GM10248 (cell line): ENCODE results near the gene TAF3.

ENCODE experiments used
- CTCF ChIA-PET: fragments of 300-600 bp; sonication (Branson Sonifier 250); formaldehyde crosslinking; extraction: SDS; loops from one replicate; lab custom pipeline; 2021; ENCODE audit warnings: antibody characterized with exemption; lab: Yijun Ruan, JAX
- POLR2A ChIA-PET: fragments of 350-650 bp; sonication (Branson Sonifier 250); formaldehyde crosslinking; extraction: SDS; loops from one replicate; lab custom pipeline; 2020; ENCODE audit warnings: antibody characterized with exemption; lab: Yijun Ruan, JAX
- DNase-seq: peaks from one replicate; pipeline ENCODE4 v3.0.0; 2012; ENCODE audit errors: extremely low spot score
- TF ChIP-seq, protein P1 (sequence below): IDR thresholded peaks from 2 replicates; pipeline ENCODE4 v1.5.1; 2012; ENCODE audit warnings: mild to moderate bottlenecking, low read depth; ENCODE audit errors: extremely low read depth, missing control alignments, control extremely low read depth

The TAF3 gene

DNA sequence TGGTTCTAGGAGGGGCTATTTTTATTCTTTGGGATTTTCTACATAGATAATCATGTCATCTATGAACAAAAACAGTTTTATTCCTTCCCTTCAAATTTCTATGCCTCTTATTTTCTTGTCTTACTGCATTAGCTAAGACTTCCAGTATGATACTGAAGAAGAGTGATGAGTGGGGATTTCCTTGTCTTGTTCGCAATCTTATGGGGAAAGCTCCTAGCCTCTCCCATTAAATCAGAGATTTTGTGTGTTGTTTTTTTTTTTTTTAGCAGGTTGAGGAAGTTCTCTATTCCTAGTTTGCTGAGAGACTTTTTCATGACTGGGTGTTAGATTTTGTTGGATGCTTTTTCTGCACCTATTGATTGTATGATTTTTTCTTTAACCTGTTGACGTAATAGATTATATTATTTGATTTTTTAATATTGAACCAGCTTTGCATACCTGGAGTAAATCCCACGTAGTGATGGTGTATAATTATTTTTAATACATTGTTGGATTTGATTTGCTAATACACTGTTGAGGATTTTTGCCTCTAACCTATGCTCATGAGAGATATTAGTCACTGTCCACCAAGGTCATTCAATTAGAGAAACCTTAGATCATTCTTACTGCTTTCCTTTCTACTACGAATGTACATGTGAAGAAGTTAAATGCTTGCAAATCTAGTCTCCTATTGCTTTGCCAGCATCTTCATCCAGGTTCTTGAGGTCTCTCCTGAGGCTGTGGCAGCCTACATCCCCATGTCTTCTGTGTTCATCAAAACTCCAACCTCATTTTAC is 23.9 kb upstream of the TAF3 start:
- no peak for DNase-seq
- TF ChIP-seq, protein P1, sequence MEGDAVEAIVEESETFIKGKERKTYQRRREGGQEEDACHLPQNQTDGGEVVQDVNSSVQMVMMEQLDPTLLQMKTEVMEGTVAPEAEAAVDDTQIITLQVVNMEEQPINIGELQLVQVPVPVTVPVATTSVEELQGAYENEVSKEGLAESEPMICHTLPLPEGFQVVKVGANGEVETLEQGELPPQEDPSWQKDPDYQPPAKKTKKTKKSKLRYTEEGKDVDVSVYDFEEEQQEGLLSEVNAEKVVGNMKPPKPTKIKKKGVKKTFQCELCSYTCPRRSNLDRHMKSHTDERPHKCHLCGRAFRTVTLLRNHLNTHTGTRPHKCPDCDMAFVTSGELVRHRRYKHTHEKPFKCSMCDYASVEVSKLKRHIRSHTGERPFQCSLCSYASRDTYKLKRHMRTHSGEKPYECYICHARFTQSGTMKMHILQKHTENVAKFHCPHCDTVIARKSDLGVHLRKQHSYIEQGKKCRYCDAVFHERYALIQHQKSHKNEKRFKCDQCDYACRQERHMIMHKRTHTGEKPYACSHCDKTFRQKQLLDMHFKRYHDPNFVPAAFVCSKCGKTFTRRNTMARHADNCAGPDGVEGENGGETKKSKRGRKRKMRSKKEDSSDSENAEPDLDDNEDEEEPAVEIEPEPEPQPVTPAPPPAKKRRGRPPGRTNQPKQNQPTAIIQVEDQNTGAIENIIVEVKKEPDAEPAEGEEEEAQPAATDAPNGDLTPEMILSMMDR = no peak
- CTCF ChIA-PET = interaction anchor here (0.7 kb wide), 1 partner anchor 15 kb away, joined by 3 read pairs; no protein-coding TSS in a partner anchor
- POLR2A ChIA-PET = no interaction called here

DNA sequence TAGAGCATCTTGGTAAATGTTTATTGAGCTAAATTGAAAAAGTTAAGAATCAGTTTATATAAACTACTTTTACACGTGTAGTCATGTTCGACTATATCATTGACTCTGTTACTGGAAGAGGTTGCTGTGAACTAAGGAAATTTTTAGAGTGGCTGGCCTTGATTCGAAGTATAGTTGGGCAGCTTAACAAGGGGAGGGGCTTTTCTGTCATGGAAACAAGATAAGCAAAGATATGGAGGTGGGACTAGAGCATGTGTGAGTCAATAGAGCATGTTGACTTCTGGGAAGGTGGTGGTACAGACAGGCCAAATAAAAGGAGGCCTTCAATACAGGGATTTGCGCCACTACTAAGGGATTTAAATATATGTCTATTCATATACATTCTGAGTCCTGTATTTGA is 22.7 kb upstream of the TAF3 start:
- TF ChIP-seq, protein P1 = no peak
- DNase-seq = no peak
- ChIA-PET POLR2A (no interaction called here), CTCF (interaction anchor here (2.1 kb wide), 1 partner anchor 10 kb away, joined by 7 read pairs; no protein-coding TSS in a partner anchor)

DNA sequence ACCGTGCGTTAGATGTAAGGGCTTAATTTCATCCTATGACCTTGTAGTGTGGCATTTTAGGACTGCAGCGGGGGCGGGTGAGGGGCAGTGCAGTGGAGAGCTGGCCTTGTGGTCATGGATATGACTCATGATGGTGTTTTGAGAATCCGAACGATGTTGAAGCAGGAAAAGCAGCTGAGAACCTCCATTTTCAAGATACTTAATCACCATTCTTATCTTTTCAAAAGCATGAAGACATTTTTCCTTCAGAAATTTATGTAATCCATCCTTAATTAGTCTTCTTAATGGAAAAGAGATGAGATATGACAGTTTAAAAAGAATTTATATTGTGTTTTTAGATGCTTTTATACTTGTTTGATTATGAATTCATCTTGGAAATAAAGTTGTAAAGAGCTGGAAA is 20.7 kb upstream of the TAF3 start:
- ChIA-PET POLR2A (interaction anchor here (1.2 kb wide), 1 partner anchor 11 kb away, joined by 4 read pairs; no protein-coding TSS in a partner anchor), CTCF (interaction anchor here (1.2 to 3.5 kb wide), 2 partner anchors 16 to 19 kb away, joined by 3 to 11 read pairs; no protein-coding TSS in a partner anchor)

DNA sequence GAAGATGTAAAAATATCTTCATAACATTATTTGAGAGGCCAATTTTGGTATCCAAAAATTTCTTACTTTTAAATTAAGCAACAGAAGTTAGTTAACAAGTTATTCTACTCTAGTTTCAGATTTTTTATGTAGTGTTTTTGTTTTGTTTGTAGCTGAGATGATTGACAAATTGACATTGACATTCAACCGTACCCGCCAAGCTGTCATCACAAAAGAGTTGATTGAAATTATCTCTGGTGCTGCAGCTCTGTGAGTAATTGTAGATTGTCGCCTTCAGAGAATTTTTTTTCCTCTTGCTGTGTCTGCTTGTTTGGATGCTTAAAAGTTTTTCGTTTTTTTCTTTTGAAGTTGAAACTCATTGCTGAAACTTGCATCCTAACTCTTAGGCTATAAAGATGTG is 15.7 kb upstream of the TAF3 start:
- CTCF ChIA-PET = no interaction called here
- DNase-seq = no peak
- POLR2A ChIA-PET = no interaction called here
- TF ChIP-seq, protein P1 = no peak

More for the DNA sequence above, 20.7 kb upstream of the TAF3 start:
- TF ChIP-seq, protein P1 = no peak
- no peak for DNase-seq

DNA sequence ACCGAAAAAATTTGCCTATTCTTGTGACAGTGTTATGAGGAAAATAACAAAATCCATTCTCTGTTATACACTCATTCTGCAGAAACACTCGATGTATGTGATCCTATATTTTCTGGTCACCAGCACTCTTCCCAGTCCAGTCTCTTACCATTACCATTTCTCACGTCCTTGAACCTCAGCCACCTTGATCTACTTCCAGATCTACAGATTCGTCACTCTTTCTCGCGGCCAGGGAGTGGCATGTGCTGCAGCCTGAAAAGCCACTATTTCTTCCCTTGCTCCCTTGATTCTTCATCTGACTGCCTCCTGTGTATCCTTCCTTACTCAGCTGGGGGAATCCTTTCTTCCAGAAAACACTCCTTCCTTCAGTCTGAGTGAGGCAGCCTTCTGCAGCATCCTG is 14.1 kb upstream of the TAF3 start:
- CTCF ChIA-PET = interaction anchor here (0.6 to 2.1 kb wide), 2 partner anchors 12 to 288 kb away, joined by 3 to 6 read pairs; no protein-coding TSS in a partner anchor
- POLR2A ChIA-PET = no interaction called here
- TF ChIP-seq, protein P1 = no peak
- no peak for DNase-seq

DNA sequence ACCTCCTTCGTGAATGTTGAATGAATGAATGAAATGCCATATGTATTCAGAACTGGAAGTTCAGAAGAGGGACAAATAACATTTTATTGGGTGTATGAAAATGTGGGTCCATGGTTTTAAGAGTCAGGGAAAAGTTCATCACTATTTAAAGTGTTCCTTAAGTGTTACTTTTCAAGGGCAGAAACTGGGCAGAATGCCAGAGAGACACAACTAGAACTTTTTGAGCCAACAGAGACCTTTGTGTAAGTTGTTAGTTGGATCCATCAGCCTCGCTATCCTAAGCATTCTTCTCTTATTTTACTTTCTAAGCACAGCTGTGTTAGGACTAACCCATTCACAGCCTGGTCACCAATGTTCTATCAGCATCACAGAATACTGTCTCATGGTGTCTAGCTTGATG is 13.6 kb upstream of the TAF3 start:
- CTCF ChIA-PET = interaction anchor here (2.1 to 2.4 kb wide), 2 partner anchors 9 to 13 kb away, joined by 6 to 7 read pairs; no protein-coding TSS in a partner anchor

More for the DNA sequence above, 13.6 kb upstream of the TAF3 start:
- no peak for DNase-seq
- POLR2A ChIA-PET = no interaction called here
- TF ChIP-seq, protein P1 = no peak
